Measurements from ENCODE around the gene CEP131.

GRCh38 chr17:81161972-81162371, 60.8 kb downstream of the CEP131 start:
- no peak for TF ChIP-seq EZH2 (IDR thresholded peaks at IDR 0.05; ENCODE audit: borderline replicate concordance, low read length)
- TF ChIP-seq CTCF (conservative IDR thresholded peaks at IDR 0.05 in 1 of 2, IDR thresholded peaks at IDR 0.05 in 1 of 2; ENCODE audit: extremely low read depth in 1 of 2, insufficient read depth in 1 of 2, low read depth in 1 of 2, low read length in 2 of 2) = no peak

Data from mammary epithelial cell (primary cell).